Activated CD4-positive, alpha-beta memory T cell treated with anti-CD3 and anti-CD28 coated beads, Interleukin-2, amount 10 ng/mL, durations not matched to agents 7 days and 5 days (primary cell): ENCODE data around the gene IRF2. TPM values are rescaled to one million over a fixed set of nuclear protein-coding genes. Genes with fewer than 3 reads are reported as not detected.
"Not testable (repeated sequence)": the region's sequence is repeated elsewhere in the genome, so short reads cannot be mapped to it uniquely, and the experiment has no call there.

Experiments
- CTCF ChIA-PET: fragments of 350-600 bp; sonication (Branson Sonifier 250); formaldehyde crosslinking; loops from one replicate; lab custom pipeline; 2021; ENCODE audit warnings: antibody characterized with exemption, inconsistent platforms; lab: Charles Lee
- POLR2A ChIA-PET: fragments of 350-600 bp; sonication (Branson Sonifier 250); formaldehyde crosslinking; loops from one replicate; lab custom pipeline; 2021; ENCODE audit warnings: antibody characterized with exemption; lab: Charles Lee
- DNase-seq: peaks from one replicate; pipeline ENCODE4 v3.0.0-alpha.2; 2020
- H3K27ac Mint-ChIP-seq: one replicate; pipeline ENCODE4 v1.8.0; 2021; ENCODE audit warnings: mild to moderate bottlenecking, mixed read lengths
- H3K27me3 Mint-ChIP-seq: one replicate; pipeline ENCODE4 v1.8.0; 2021; ENCODE audit warnings: mixed read lengths
- H3K36me3 Mint-ChIP-seq: one replicate; pipeline ENCODE4 v1.8.0; 2021; ENCODE audit warnings: low read depth, mixed read lengths
- H3K4me1 Mint-ChIP-seq: one replicate; pipeline ENCODE4 v1.8.0; 2021; ENCODE audit warnings: mixed read lengths
- H3K4me3 Mint-ChIP-seq: one replicate; pipeline ENCODE4 v1.8.0; 2021; ENCODE audit warnings: mild to moderate bottlenecking, mixed read lengths
- H3K9me3 Mint-ChIP-seq: one replicate; pipeline ENCODE4 v1.8.0; 2021; ENCODE audit warnings: mixed read lengths
- total RNA-seq, 2 experiments: library from RNA; stranded (reverse); gene quantifications; one replicate each; pipeline ENCODE4 v1.2.3, GENCODE V29; 2021

Gene IRF2
- total RNA-seq, 2 experiments from 2014 or later: 77.2 to 78.5 TPM

DNA sequence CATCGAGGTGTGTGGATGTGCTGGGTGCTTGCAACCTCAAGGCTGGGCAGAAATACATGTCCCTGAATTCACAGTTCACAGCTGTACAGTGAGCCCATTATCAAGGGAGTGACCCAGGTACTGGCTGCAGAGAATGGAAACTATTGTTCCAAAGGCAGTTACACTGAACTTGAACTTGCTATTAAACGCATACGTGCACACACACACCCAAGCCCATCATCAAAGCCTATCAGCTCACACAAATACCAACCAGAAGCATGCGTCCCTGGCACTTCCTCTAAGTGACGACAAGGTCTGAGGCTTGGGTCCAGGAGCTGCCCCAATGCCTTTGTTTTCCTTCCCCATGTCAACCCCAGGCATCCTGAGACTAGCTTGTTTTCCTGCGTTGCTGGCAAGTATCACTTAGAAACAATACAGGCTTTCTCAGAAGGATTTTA, 88.6 kb downstream of the IRF2 start:
- peaks cover 3% of the 10 kb centered on the region for H3K9me3 Mint-ChIP-seq
- no peaks in the 10 kb centered on the region for H3K27me3 Mint-ChIP-seq
- no peak for DNase-seq
- CTCF ChIA-PET: no interaction called here
- peak overlapping the region; percentile 24 for H3K27ac Mint-ChIP-seq
- peaks cover 61% of the 10 kb centered on the region for H3K4me1 Mint-ChIP-seq
- no peak overlapping the region for H3K4me3 Mint-ChIP-seq
- peaks cover 79% of the 10 kb centered on the region for H3K36me3 Mint-ChIP-seq
- POLR2A ChIA-PET: interaction anchor here (0.8 kb wide), 1 partner anchor 89 kb away, joined by 3 read pairs; no protein-coding TSS in a partner anchor

DNA sequence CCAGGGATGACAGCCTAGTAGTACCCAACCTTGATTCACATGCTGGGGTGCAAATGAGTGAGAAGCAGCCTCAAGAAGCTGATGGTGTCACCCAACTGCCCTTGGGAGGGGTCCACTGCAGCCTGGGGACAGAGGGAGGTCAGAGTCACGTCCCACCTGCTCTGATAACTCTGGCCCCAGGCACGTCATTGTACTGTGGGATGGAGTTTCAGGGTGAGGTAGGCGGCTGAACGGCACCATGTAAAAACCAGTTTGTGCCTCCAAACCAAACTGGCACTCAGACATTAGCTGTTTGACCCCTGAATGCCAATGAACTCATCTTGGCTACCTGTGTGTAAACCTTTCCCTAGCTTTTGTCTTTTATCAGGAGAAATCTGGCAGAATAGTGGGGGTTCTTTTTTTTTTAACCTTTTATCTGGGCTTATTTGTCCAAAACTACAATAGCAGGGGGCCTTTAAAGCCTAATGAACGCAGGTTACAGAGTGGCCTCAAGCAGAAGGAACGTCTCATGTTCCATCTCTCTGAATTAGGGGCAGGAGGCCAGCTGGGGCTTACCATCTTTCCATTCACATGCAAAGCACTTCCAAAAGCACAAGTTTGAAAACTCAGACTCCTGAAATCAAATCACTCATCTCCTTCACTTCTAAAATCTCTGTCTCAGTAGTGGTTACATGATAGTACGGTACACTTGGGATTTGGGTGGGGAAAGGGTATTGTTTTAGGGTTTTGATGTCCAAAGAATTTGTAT, 89.4 kb downstream of the IRF2 start:
- ChIA-PET POLR2A (interaction anchor here (1.5 to 2.2 kb wide), 3 partner anchors 32 to 151 kb away, joined by 6 to 11 read pairs (median 7); no protein-coding TSS in a partner anchor), CTCF (no interaction called here)
- Mint-ChIP-seq H3K4me1 (peaks cover 61% of the 10 kb centered on the region), H3K36me3 (peaks cover 79% of the 10 kb centered on the region), H3K4me3 (peak overlapping the region; percentile 32), H3K27me3 (no peaks in the 10 kb centered on the region), H3K9me3 (peaks cover 9% of the 10 kb centered on the region), H3K27ac (peak overlapping the region; percentile 79)
- no peak for DNase-seq

DNA sequence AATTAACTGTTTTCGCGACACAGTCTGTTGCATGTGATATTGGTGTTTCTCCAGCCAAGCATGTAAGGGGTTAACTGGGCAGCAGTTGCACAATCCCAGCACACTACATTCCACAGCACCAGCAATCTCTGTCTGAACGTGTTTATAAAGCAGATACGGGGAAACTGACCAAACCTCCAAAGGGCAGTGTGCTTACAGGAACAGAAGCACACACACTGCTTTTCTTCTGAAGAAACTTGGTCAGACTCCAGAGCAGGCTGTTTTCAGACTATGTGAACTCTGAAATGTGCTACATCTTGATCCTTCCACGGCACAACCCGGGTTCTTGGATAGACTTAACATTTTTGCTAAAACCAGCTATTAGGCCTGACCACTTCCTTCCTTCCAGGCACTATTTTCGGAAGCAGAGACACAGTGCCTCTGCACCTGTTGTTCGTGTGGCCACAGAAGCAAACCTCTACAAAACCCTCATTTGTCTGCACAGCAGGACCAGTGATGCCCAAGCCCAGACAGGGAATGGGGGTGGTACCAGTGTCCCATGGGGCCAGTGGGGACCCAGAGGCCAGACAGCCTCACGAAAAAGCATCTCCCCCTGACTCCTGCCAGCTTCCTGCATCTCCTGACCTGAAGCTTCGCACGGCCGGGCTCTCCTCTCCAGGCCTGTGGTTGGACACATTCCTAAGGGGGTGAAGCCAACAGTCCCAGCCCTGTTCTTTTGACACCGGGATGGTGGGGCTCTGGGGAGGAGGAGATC, 90.1 kb downstream of the IRF2 start:
- Mint-ChIP-seq H3K4me1 (peaks cover 61% of the 10 kb centered on the region), H3K4me3 (peak overlapping the region; percentile 32), H3K9me3 (peaks cover 12% of the 10 kb centered on the region), H3K27me3 (no peaks in the 10 kb centered on the region), H3K36me3 (peaks cover 77% of the 10 kb centered on the region), H3K27ac (peak overlapping the region; percentile 79)
- DNase-seq: peak; percentile 55
- ChIA-PET CTCF (no interaction called here), POLR2A (interaction anchor here (0.8 to 2.2 kb wide), 4 partner anchors 33 to 152 kb away, joined by 3 to 11 read pairs (median 6); partner anchors contain the start of gene IRF2)

DNA sequence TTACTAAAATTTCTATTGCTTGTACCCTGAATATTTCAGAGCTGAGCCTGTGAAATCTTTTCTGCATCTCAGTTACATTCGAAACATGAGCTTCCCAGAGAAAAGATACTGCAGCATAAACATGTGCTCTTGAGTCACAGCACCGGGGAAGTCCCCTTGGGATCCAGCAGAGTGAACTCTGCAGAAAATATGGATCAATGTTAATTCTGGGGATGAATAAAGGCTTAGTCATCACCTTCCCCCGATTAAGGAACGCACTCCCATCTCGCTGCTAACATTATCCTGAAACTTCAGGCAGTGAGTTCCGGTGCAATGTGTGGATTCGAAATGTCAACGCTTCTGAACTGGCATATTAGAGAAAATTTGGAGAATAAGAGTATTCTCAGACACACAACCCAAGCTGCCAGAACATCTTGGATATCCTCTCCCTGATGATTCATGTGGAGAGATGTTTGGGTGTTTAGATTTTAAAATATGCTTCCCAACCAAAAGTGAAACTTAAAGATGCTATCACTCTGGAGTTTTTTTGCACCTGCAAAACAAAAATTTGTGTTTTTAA, 90.8 kb downstream of the IRF2 start:
- DNase-seq: no peak
- POLR2A ChIA-PET: interaction anchor here (0.8 to 2.2 kb wide), 5 partner anchors 34 to 153 kb away, joined by 3 to 11 read pairs (median 6); partner anchors contain the start of gene IRF2
- CTCF ChIA-PET: no interaction called here
- peaks cover 64% of the 10 kb centered on the region for H3K4me1 Mint-ChIP-seq
- H3K27ac Mint-ChIP-seq: peak overlapping the region; percentile 79
- peak overlapping the region; percentile 20 for H3K4me3 Mint-ChIP-seq
- H3K9me3 Mint-ChIP-seq: peaks cover 12% of the 10 kb centered on the region
- H3K27me3 Mint-ChIP-seq: no peaks in the 10 kb centered on the region
- H3K36me3 Mint-ChIP-seq: peaks cover 74% of the 10 kb centered on the region

- Mint-ChIP-seq H3K27me3 (no peaks in the 10 kb centered on the region), H3K4me1 (peaks cover 64% of the 10 kb centered on the region), H3K9me3 (peaks cover 12% of the 10 kb centered on the region), H3K27ac (peak overlapping the region; percentile 17), H3K4me3 (peak overlapping the region; percentile 12), H3K36me3 (peaks cover 65% of the 10 kb centered on the region)
- ChIA-PET POLR2A (interaction anchor here (1.1 to 2.2 kb wide), 5 partner anchors 9 to 154 kb away, joined by 4 to 11 read pairs (median 4); partner anchors contain the start of gene IRF2), CTCF (interaction anchor here (1.1 kb wide), 1 partner anchor 39 kb away, joined by 4 read pairs; no protein-coding TSS in a partner anchor)
- peak; percentile 26 for DNase-seq
Measured at GRCh38 chr4:184382189-184382846, 92.0 kb downstream of the IRF2 start.

GRCh38 chr4:184380707-184381106, 93.6 kb downstream of the IRF2 start:
- ChIA-PET CTCF (interaction anchor here (0.7 kb wide), 1 partner anchor 297 kb away, joined by 3 read pairs; no protein-coding TSS in a partner anchor), POLR2A (interaction anchor here (1.2 kb wide), 1 partner anchor 15 kb away, joined by 3 read pairs; no protein-coding TSS in a partner anchor)
- Mint-ChIP-seq H3K27ac (no peak overlapping the region), H3K9me3 (peaks cover 12% of the 10 kb centered on the region), H3K27me3 (no peaks in the 10 kb centered on the region), H3K36me3 (peaks cover 52% of the 10 kb centered on the region), H3K4me1 (peaks cover 48% of the 10 kb centered on the region), H3K4me3 (no peak overlapping the region)
- DNase-seq: no peak

GRCh38 chr4:184380214-184380613, 94.1 kb downstream of the IRF2 start:
- Mint-ChIP-seq H3K4me1 (peaks cover 45% of the 10 kb centered on the region), H3K9me3 (peaks cover 12% of the 10 kb centered on the region), H3K36me3 (peaks cover 47% of the 10 kb centered on the region)
- CTCF ChIA-PET: interaction anchor here (0.7 kb wide), 1 partner anchor 297 kb away, joined by 3 read pairs; no protein-coding TSS in a partner anchor
- DNase-seq, H3K4me3 Mint-ChIP-seq, H3K27ac Mint-ChIP-seq, H3K27me3 Mint-ChIP-seq: not testable (repeated sequence)
- POLR2A ChIA-PET: interaction anchor here (1.2 kb wide), 1 partner anchor 14 kb away, joined by 3 read pairs; no protein-coding TSS in a partner anchor

- ChIA-PET POLR2A (no interaction called here), CTCF (no interaction called here)
- H3K4me1 Mint-ChIP-seq: peaks cover 24% of the 10 kb centered on the region
- DNase-seq: no peak
- peaks cover 12% of the 10 kb centered on the region for H3K9me3 Mint-ChIP-seq
- no peak overlapping the region for H3K4me3 Mint-ChIP-seq
- H3K27me3 Mint-ChIP-seq: no peaks in the 10 kb centered on the region
- peaks cover 30% of the 10 kb centered on the region for H3K36me3 Mint-ChIP-seq
- no peak overlapping the region for H3K27ac Mint-ChIP-seq
Measured at GRCh38 chr4:184376923-184377322, 97.4 kb downstream of the IRF2 start.

GRCh38 chr4:184376126-184376838, 98.1 kb downstream of the IRF2 start:
- no peak for DNase-seq
- Mint-ChIP-seq H3K4me3 (no peak overlapping the region), H3K27me3 (no peaks in the 10 kb centered on the region), H3K9me3 (peaks cover 12% of the 10 kb centered on the region), H3K27ac (no peak overlapping the region), H3K4me1 (peaks cover 18% of the 10 kb centered on the region), H3K36me3 (peaks cover 24% of the 10 kb centered on the region)
- ChIA-PET CTCF (no interaction called here), POLR2A (interaction anchor here (1.2 kb wide), 1 partner anchor 10 kb away, joined by 3 read pairs; no protein-coding TSS in a partner anchor)

GRCh38 chr4:184375623-184376022, 98.7 kb downstream of the IRF2 start:
- H3K9me3 Mint-ChIP-seq, H3K27ac Mint-ChIP-seq, H3K27me3 Mint-ChIP-seq, CTCF ChIA-PET, H3K4me3 Mint-ChIP-seq, DNase-seq: not testable (repeated sequence)
- POLR2A ChIA-PET: interaction anchor here (1.2 kb wide), 1 partner anchor 9 kb away, joined by 3 read pairs; no protein-coding TSS in a partner anchor
- Mint-ChIP-seq H3K36me3 (peaks cover 17% of the 10 kb centered on the region), H3K4me1 (peaks cover 18% of the 10 kb centered on the region)

DNA sequence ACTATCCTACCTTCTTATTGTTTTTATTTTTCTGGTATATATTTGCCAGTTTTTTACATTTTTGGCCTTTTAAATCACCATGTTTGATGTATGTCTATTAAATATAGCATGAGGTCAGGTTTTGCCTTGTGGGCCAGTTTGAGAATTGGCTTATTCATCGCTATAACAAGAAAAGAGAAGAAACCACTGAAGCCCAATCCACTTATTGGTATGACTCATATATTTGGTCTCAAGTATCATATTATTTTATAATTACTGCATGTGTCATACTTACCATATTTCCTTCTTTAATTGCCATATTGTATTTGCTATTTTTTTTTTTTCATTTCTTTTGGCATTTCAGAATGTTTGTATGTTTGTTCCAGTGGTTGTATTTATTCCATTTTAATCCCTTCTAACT, 99.3 kb downstream of the IRF2 start:
- H3K27me3 Mint-ChIP-seq: no peaks in the 10 kb centered on the region
- no peak overlapping the region for H3K4me3 Mint-ChIP-seq
- DNase-seq: no peak
- peaks cover 3% of the 10 kb centered on the region for H3K9me3 Mint-ChIP-seq
- peaks cover 18% of the 10 kb centered on the region for H3K4me1 Mint-ChIP-seq
- CTCF ChIA-PET: no interaction called here
- POLR2A ChIA-PET: interaction anchor here (1.2 kb wide), 1 partner anchor 9 kb away, joined by 3 read pairs; no protein-coding TSS in a partner anchor
- H3K27ac Mint-ChIP-seq: no peak overlapping the region
- peaks cover 12% of the 10 kb centered on the region for H3K36me3 Mint-ChIP-seq
